Bone marrow (tissue), 2 donors: ENCODE results near the gene MTX1.

ENCODE experiments used
- DNase-seq, 2 donors: peaks; one replicate each; lab custom pipeline; 2025; lab: John Stamatoyannopoulos, UW

MTX1 gene

GRCh38 chr1:155261493-155261851 is 53.0 kb downstream of the MTX1 start:
- DNase-seq = no peak

GRCh38 chr1:155261852-155262673 is 53.6 kb downstream of the MTX1 start, which contains the start of gene SCAMP3:
Gene SCAMP3 (minus strand): TSS chr1:155262360. CDS start chr1:155262151, 209 bp downstream.
- DNase-seq = peak; percentile 70 to 88

GRCh38 chr1:155263067-155263466 is 54.6 kb downstream of the MTX1 start:
- DNase-seq = no peak
